Measurements from ENCODE around the gene KMT5B. TPM values are rescaled to one million over a fixed set of nuclear protein-coding genes. Genes with fewer than 3 reads are reported as not detected.

KMT5B gene
- total RNA-seq, 1 donor from 2014 or later: 16.3 TPM

DNA sequence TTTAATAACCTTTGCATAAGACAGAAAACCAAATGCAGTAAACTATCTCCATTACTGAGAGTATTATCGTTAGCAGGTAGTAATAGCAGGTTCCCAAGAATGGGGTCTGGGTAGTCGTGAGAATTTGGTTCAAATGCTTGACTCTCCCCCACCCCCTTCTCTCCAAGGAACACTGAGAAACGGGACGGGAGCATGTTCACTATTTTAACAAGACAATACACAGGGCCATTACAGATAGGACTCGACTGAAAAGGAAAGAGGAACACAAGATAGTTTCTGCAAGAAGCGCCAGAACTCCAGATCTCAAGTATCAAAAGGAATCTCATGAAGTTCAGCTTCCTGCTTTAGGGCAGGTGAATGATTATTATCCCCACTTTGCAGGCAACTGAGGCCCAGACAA lies 27.0 kb downstream of the KMT5B start:
- DNase-seq (ENCODE audit: low read depth in 2 of 2): no peak

DNA sequence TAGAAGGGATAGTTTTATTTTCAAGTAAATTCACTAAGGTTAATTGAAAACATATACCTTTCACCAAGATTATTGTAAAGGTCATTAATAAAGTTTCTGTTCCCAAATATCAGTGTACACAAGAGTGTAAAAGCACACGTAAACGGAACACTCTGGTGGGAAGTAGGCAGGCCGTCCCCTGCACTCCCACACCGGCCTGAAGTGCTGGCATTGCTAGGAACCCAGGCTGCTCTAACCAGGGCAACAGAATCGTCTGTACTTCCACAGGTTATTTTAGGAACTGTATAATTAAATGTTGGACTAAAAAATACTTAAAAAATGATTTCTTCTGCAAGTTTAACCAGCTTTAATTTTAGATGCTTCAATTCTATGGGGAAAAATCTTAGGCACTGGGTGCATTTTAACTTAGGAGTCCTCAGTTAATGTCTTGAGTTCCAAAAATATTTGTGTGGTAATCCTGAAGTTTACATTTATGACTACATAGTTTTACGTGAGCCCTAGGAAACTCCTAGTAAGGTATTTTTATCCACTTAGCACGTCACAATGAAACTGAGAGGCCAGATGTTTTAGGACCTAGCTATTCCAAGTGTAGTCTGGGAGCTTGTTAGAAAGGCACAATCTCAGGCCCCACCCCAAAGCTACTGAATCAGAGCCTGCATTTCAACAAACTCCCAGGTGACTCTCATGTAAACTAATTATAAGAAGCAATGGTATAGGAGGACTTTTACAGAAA lies 31.2 kb downstream of the KMT5B start:
- DNase-seq (ENCODE audit: low read depth in 2 of 2): no peak

DNA sequence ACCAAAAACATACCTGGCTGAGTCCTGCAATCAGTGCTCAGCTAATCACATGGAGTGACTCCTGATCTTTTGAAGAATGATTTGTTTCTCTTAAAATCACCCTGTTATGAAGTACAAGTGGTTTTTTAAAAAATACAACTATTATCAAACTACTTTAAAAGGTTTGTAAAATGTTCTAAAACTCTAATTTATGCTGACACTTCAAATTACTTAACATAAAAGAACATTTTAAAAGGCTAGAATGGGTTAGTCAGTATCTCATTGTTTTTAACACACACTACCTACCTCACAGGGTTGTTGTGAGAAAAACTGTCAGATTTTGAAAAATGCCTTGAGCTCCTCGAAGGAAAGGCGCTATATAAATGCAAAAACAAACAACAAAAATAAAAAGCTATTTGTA lies 33.2 kb downstream of the KMT5B start:
- no peak for DNase-seq (ENCODE audit: low read depth in 2 of 2)

DNA sequence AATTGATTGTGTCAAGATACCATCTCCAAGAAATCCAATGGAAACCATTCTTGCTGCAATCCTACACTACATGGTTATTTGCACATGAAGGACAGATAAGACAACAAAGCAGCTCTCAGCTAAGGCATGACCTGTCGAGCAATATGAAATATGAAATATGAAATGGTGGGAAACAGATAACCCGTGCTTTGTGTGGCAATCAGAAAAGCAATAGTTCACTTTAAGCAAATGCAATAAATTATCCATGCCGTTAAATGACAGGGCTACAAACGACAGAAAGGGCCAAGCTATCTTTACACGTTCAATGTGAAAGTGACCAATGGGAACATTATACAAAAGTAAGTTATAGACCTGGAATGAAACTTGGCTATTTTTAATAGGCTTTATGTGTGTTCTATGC lies 35.2 kb downstream of the KMT5B start:
- DNase-seq (ENCODE audit: low read depth in 2 of 2): no peak

DNA sequence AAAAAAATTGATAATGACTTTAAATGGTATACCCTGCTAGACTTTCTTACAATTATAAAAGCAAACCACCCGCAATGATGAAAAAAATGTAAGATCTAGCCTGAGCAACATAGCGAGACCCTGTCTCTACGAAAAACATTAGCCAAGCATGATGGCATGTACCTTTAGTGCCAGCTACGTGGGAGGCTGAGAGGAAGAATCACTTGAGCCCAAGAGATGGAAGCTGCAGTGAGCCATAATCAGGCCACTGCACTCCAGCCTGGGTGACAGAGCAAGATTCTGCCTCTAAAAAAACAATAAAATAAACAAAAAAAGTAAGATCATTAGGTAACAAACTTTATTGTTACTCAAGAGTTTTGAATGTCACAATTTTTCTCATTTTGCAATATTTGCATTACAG lies 39.2 kb downstream of the KMT5B start:
- no peak for DNase-seq (ENCODE audit: low read depth in 2 of 2)

DNA sequence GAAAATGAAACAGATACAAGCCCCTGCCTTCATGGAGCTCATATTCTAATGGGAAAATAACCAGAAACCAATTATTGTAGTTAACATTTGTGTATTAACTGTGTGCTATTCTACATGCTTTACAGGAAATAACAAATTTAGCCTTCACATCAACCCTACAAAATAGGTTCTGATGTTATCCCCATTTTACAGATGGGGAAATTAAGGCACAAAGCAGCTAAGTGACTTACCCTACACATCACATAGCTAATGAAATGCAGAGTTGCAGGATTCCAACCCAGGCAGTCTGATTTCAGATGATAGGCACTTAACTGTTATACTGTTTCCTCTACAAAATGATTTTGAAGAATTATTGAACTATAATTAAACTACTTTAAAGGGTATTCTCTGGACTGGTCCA lies 43.7 kb downstream of the KMT5B start:
- no peak for DNase-seq (ENCODE audit: low read depth in 2 of 2)

DNA sequence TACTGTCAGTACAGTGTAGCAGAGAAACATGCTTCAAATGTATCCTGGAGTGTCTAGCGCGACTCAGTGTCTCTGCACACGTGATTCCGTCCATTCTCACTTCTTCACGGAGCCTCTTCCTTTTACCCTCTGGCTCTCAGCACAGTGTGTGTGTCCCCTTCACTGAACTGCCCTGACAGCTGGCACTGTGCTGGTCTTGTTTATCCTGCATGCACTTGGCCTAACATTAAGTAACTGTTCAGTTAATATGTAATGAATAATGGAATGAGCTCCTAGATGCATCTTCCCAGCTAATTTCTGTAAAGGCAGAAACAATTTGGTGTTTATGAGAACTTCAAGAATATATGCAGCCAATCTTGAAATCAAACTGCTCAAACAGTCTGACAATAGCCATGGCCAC lies 44.4 kb downstream of the KMT5B start:
- no peak for DNase-seq (ENCODE audit: low read depth in 2 of 2)

DNA sequence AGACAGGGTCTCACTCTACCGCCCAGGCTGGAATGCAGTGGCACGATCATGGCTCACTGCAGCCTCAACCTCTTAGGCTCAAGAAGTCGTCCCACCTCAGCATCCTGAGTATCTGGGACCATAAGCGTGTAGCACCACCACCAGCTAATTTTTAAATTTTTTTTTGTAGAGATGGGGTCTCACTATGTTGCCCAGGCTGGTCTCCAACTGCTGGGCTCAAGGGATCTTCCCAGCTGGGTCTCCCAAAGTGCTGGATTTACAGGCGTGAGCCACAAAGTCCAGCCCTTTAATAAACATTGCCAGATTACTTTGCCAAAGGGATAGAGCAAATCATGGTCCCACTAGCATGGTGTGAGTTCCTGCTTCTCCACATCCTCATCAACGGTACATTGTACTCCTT lies 45.6 kb downstream of the KMT5B start:
- no peak for DNase-seq (ENCODE audit: low read depth in 2 of 2)

DNA sequence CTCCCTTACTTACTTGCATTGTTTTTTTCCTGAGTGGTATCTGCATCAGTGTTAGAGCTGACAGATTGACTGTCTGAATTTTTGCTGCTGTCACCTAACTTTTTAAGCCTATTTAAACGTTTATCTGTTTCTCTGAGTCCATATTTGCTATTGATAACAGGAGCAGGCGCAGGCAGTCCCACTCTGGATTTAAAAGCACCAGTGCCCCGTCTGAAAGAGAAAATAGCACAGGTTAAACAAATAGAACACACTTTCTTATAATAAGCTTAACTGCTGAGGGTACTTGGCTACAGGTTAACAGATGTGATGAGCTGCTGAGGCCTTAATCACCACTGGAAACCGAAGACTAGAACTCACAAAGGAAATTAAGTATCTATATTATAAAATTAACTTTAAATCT lies 46.1 kb downstream of the KMT5B start:
- no peak for DNase-seq (ENCODE audit: low read depth in 2 of 2)

DNA sequence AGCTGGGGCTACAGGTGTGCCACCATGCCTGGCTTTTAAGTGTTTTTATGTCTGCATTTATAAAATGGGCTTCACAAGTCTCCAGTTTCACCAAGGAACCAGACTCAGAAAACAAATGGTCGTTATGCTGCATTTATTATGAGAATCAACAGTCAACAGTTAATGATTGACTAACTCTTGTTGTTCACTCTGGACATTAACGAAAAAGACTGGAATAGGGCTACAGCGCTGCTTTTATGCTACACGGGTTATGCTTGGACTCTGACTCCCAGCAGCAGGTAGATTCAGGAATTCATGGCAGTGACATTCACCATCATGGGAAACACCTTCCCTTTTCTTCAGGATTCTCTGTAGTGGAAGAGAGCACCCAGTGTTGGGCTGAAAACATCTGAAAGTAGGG lies 47.5 kb downstream of the KMT5B start:
- DNase-seq (ENCODE audit: low read depth in 2 of 2): no peak

DNA sequence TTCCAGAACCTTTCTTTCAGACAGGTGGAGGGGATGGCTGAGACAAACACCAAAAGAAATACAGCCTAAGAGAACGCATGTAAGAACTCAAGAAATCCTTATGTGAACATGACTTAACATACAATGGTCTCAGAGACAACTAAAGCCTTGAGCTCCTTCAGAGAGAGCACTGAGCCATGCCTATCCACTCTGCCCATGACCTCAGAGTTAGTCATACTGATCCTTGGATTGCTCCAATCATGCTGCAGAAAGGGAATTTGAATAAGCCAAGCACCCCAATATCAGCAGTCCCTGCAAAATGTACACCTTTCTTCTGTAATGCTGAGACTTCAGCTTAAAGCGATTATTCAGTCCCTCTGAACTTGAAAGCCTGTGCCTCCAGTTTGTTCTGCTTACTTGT lies 48.7 kb downstream of the KMT5B start:
- no peak for DNase-seq (ENCODE audit: low read depth in 2 of 2)

DNA sequence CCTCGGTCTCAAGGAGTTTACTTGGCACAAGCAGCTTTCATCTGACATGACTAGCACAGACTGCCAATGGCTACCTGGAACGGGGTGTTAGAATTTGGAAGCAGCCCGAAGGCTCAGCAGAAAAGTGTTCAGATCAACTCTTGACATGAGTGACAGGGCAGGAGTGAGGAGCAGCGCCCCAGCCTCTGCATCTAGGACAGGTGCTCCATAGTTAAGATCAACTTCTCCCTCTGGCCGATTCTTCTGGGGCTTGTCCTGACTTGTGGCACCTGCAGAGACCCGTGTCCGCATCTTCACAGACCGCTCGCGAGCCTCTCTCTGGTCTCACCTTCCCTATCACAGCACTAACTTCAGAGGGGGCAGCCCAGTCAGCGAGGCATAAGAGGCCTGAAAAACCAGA lies 49.4 kb downstream of the KMT5B start:
- DNase-seq (ENCODE audit: low read depth in 2 of 2): no peak

DNA sequence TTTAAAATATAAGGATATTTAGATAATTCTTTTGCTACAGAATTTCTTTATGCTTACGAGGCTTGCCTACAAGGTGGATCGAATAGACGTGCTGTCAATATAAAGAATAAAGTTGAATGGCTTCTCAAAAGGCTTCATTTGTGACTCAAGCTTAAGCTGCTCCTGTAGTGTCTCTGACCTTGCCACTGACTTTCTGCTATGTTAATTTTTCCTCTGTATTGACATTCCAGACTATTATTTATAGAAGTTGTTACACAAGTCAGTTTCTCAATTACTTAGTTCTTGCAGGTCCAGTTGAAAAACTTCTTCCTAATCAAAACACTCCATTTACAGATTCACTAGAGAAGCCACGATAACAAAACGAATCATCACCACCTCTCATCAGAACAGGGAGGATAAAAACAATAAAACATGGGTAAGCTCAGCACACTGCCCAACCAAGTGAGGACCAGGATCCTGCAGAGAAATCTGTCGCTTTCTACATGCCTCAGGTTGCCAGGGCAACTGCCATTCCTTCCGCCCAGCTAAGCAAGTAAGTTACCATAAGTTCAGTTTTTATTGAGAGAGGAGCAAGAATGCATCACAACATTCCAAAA lies 52.9 kb downstream of the KMT5B start:
- DNase-seq (ENCODE audit: low read depth in 2 of 2): no peak

DNA sequence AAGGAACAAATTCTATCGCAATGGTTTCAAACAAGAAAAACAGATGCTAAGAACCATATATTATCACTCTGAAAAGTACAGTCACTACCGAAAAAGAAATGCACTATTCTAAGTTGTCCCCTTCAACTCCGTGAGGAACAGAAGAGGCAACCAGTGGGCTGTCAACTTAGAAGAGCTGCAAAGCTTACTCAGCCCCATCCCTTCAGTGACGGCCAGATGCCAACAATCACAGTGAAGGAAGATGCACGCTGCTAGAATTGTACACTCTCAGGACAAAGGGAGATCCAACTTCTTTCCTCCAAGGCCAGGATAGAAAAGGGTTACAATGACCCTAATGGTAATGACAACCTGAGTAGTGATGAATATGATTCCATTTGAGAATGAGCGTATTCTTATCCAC lies 53.4 kb downstream of the KMT5B start:
- no peak for DNase-seq (ENCODE audit: low read depth in 2 of 2)

DNA sequence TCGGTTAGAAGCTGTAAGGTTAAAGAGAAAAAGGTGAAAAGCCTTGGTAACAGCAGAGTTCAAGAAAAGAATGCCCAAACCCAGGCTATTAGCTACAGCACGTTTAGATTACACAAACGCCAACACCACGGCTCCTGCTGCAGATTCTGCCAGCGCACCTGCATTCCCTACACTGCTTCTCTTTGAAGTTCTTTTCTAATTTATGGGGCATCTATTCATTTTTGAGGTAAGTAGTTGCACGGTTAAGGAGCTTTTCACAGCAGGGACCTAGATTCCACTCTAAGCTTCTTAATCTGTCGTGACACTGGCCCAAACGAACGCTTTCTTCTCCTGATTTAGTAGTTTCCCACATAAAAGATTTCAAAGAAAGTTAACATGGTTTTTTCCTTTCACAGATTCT lies 53.9 kb downstream of the KMT5B start:
- DNase-seq (ENCODE audit: low read depth in 2 of 2): no peak

DNA sequence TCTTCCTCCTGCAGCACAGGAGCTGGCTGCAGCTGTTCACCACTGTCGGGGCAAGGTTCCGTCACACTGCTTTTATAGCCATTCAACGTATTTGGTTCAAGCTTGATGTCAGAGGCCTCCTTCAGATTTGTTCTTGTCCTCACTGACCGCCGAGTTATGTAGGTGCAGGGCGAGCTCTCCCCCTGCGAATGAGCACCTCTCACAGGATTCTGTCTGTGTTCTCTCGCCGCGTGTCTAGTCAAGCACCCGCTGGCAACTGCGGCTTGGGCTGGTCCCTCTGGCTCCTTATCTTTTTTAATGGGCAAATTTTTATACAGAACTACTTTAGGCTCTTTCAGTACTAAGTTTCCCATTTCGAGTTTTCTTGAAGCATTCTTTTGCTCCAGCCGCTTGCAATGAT lies 54.5 kb downstream of the KMT5B start:
- DNase-seq (ENCODE audit: low read depth in 2 of 2): no peak

DNA sequence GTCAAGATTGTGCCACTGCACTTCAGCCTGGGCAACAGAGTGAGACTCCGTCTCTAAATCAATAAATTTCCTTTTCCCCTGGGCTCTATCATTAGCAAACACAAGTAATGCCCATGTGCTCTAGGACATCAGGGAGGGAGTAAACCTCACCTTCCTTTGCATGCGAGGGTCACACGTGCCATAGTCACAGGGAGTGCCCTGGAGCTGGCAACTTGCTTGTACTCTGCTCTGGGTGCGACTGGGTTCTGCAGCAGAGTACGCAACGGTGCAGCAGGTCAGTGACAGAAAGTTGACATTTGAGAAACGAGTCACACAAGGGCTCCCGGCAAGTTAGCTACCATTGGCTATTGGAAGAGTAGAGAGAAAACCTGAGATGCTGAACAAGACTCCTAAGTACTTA lies 59.4 kb downstream of the KMT5B start:
- DNase-seq (ENCODE audit: low read depth in 2 of 2): no peak

DNA sequence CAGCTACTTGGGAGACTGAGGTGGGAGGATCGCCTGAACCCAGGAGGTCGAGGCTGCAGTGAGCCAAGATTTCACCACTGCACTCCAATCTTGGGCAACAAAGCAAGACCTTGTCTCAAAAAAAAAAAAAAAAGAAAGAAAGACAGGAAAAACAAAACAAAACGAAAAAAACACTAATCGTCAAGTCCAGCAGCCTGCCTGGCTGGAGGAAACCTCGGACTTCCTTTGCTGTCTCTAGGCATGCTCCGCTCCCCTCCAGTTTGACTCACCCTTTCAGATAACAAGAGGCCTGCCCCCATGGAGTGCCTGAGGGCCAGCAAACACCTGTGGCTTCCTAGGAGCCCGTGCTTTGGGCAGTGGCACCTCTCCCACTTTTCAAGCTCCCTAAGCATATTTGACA lies 63.1 kb downstream of the KMT5B start:
- DNase-seq (ENCODE audit: low read depth in 2 of 2): peak in 1 of 2 donors; percentile 82

DNA sequence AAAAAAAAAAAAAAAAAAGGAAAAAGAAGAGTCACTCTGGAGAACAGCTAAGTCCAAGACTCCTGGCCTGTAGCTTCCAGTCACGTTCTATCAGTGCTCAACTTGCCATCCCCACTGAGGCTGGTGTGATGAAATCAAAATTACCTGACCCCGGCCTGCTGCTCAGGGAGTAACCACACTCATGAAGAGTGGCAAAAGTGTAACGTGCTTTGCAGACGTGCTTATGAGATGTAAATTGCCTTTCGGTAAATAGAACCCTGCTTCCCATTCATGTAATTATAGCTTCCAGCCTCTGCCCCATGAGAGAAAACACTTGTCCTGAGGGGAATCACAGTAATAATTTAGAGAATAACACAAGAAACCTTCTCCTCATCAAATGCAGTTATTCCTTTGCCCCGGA lies 63.7 kb downstream of the KMT5B start:
- DNase-seq (ENCODE audit: low read depth in 2 of 2): no peak

DNA sequence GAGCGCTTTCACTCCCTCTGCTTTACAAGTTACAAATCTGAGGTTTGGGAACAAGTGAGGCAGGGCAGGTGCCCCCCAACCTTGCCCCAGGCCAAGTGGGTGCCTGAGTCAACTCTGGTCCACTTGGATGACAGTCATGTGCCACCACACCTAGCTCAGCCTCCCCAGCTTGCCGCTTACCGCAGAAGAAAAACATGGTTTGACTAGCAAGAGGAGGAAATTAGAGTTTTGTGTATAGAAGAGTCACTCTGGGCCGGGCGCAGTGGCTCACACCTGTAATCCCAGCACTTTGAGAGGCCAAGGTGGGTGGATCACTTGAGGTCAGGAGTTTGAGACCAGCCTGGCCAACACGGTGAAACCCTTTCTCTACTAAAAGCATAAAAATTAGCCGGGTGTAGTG lies 64.2 kb downstream of the KMT5B start:
- DNase-seq (ENCODE audit: low read depth in 2 of 2): no peak

DNA sequence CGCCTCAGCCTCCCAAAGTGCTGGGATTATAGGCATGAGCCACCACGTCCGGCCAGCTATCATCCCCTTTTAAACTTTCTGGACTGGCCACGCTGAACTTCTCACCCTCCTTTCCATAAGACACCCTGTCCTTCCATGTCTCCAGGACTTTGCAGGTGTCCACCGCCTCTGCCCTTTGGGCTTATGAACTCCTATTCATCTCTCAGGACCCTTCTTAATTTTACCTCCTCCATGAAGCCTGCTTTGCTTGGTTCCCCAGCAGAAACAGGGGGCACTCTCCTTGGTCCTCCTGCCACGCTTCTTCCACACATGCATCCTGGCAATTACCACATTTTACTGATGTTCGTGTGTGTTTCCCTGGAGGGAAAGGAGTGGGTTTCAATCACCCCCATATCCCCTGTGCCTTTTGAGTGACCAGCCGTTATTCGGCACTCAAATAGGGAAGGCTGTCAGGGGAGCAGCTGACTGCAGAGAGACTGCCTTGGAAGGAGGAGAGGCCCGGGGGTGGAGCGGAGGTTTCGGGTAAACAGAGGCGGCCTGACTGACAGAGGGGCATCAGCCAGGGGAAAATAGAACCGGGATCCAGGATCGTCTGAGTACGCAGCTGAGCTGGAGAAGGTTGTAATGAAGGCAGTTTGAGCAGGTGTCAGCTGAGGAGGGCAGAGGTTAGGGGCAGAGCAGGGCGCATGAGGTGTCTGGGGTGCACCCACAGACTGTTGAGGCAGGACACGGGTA lies 64.9 kb downstream of the KMT5B start:
- no peak for DNase-seq (ENCODE audit: low read depth in 2 of 2)

DNA sequence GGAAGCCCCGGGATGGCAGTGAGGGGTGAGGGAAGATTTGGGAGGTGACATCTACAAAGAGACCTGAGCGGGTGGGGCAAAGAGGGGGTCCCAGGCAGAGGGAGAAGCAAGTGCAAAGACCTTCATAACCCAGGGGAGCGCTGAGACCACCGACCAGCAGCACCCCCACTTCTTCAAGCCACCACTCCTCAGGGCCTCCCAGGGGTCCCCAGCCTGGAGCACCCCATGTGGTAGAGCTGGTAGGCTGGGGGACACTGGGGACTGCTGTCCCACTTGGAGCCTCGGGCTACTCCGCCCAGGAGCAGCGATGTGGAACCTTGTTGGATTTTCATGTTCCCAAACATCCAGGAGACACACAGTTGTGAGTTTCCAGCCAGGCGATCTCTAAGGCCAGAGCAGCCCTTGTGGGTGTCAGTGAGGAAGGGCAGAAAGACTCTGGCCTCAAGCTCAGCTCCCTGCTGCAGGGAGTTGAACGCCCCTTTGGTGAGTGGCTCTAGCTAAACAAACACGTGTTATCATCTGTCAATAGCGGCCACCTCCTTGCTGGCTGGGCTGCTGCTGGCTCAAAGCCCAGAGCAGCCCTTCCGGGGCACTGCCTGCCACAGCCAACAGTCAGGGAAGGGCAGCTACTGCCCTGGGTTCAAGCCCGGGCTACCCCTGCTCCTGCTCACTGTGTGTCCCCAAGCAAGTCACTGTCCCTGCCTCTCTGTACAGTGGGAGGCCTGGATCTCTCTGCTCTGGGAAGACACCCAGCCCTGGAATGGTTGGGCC lies 66.2 kb downstream of the KMT5B start:
- DNase-seq (ENCODE audit: low read depth in 2 of 2): peak in 1 of 2 donors; percentile 64

All from dermis microvascular lymphatic vessel endothelial cell (primary cell).